K562 (cell line): Measurements from ENCODE around the gene FAM20B. TPM values are rescaled to one million over a fixed set of nuclear protein-coding genes. Genes with fewer than 3 reads are reported as not detected.

Experiments
- ATAC-seq: fragments of 200-7000 bp; cut with Tn5 transposase; 3 replicates; pipeline ENCODE4 v1.9.1; 2020; ENCODE audit warnings: moderate library complexity
- BruUV-seq: library from RNA; stranded (reverse); fragments of 400-500 nt; replicated peaks from 2 replicates; lab custom pipeline; 2021; lab: Mats Ljungman, UMichigan
- CTCF ChIA-PET: fragments of 300-600 bp; formaldehyde crosslinking; extraction: SDS; loops from one replicate; lab custom pipeline; 2021; ENCODE audit warnings: low intra/inter-chr PET ratio; lab: Yijun Ruan, JAX
- POLR2A ChIA-PET: fragments of 300-600, 350-650 bp; sonication (Branson Sonifier 250); formaldehyde crosslinking; extraction: SDS; loops from one replicate; lab custom pipeline; 2021; ENCODE audit warnings: antibody characterized with exemption, inconsistent platforms; lab: Yijun Ruan, JAX
- DNase-seq, 4 experiments: peaks; one replicate each; pipeline versions ENCODE4 v3.0.0 to v3.0.0-alpha.2; 2011 to 2018; ENCODE audit warnings: low spot score in 3 of 4, mixed read lengths in 3 of 4; ENCODE audit errors: extremely low read depth in 1 of 4
- FAIRE-seq: peaks from 2 replicates; lab custom pipeline; 2011; peaks lifted over from hg19 to GRCh38; lab: Jason Lieb, UNC
- H2AFZ ChIP-seq: 2 replicates; pipeline ENCODE4 v1.6.0; 2011; ENCODE audit warnings: low read depth, low read length, control low read depth, inconsistent platforms
- H3K27ac ChIP-seq: fragments of 200-600 bp; 3 replicates; pipeline ENCODE4 v1.8.0; 2011; ENCODE audit warnings: low read depth, mild to moderate bottlenecking, control low read depth, inconsistent platforms, low read length, moderate library complexity, mixed read lengths; ENCODE audit errors: extremely low read depth
- H3K27me3 ChIP-seq, 2 experiments: fragments of 300-600 bp in 1 of 2; 2 replicates in 1 of 2; 3 replicates in 1 of 2; pipeline versions ENCODE4 v1.6.0 to v1.8.0; 2011; ENCODE audit warnings: inconsistent platforms in 2 of 2, low read length in 2 of 2, mild to moderate bottlenecking in 1 of 2, mixed read lengths in 1 of 2, moderate library complexity in 1 of 2; ENCODE audit not compliant: control insufficient read depth in 2 of 2, insufficient read depth in 2 of 2
- H3K36me3 ChIP-seq: fragments of 300-600 bp; 3 replicates; pipeline ENCODE4 v1.8.0; 2011; ENCODE audit warnings: mild to moderate bottlenecking, low read length, inconsistent platforms; ENCODE audit not compliant: control insufficient read depth, insufficient read depth
- H3K4me1 ChIP-seq, 2 experiments: fragments of 200-600 bp in 1 of 2; replicated peaks in 1 of 2; 2 replicates in 1 of 2; 3 replicates in 1 of 2; pipeline versions ENCODE4 v1.5.1 to v1.8.0; 2011; ENCODE audit warnings: inconsistent platforms in 2 of 2, low read length in 2 of 2, mild to moderate bottlenecking in 1 of 2, mixed read lengths in 1 of 2, moderate library complexity in 1 of 2; ENCODE audit not compliant: control insufficient read depth in 2 of 2, insufficient read depth in 2 of 2
- H3K4me2 ChIP-seq: 2 replicates; pipeline ENCODE4 v1.6.1; 2011; ENCODE audit warnings: low read length, control low read depth, inconsistent platforms, mixed read lengths; ENCODE audit not compliant: insufficient read depth
- H3K4me3 ChIP-seq: fragments of 200-600 bp; sonication (generic), shearing (Covaris generic); 2 replicates; pipeline ENCODE4 v1.5.1; 2016; ENCODE audit warnings: control low read depth, inconsistent platforms
- H3K79me2 ChIP-seq: fragments of 200-600 bp; 3 replicates; pipeline ENCODE4 v1.8.0; 2011; ENCODE audit warnings: low read length, inconsistent platforms; ENCODE audit not compliant: control insufficient read depth, insufficient read depth
- H3K9ac ChIP-seq, 2 experiments: 2 replicates each; pipeline versions ENCODE4 v1.6.0 to v1.6.1; 2011; ENCODE audit warnings: low read depth in 2 of 2, low read length in 2 of 2, control low read depth in 1 of 2, inconsistent platforms in 1 of 2, mild to moderate bottlenecking in 1 of 2, mixed read lengths in 1 of 2; ENCODE audit not compliant: insufficient read depth in 1 of 2
- H3K9me1 ChIP-seq: one replicate; pipeline ENCODE4 v1.6.0; 2011; ENCODE audit warnings: inconsistent platforms, mild to moderate bottlenecking, low read length, moderate library complexity; ENCODE audit not compliant: control insufficient read depth, insufficient read depth
- H3K9me3 ChIP-seq: replicated peaks from 2 replicates; pipeline ENCODE4 v1.5.1; 2011; ENCODE audit warnings: low read depth, low read length, inconsistent platforms; ENCODE audit not compliant: control insufficient read depth, insufficient read depth
- H4K20me1 ChIP-seq: replicated peaks from 2 replicates; pipeline ENCODE4 v1.6.1; 2011; ENCODE audit warnings: low read length, inconsistent platforms, mixed read lengths; ENCODE audit not compliant: control insufficient read depth, insufficient read depth
- CHD4 ChIP-seq: fragments of 200-600 bp; sonication (generic); IDR thresholded peaks from 3 replicates; pipeline ENCODE4 v1.6.1; 2012; ENCODE audit warnings: low read depth, mild to moderate bottlenecking, mixed read lengths, low read length, inconsistent platforms; ENCODE audit not compliant: insufficient read depth, insufficient replicate concordance, poor library complexity, severe bottlenecking
- NEUROD1 ChIP-seq: fragments of 150-350 bp; IDR thresholded peaks from 2 replicates; pipeline ENCODE4 v1.6.1; 2014; ENCODE audit warnings: borderline replicate concordance, low read length, low read depth; ENCODE audit not compliant: partially characterized antibody
- NR3C1 ChIP-seq: sonication (generic); formaldehyde crosslinking; IDR thresholded peaks from 2 replicates; pipeline ENCODE4 v1.8.1; 2022; ENCODE audit warnings: missing genetic modification reagents
- POLR2AphosphoS5 ChIP-seq: IDR thresholded peaks from 2 replicates; pipeline ENCODE4 v1.6.1; 2011; ENCODE audit warnings: mild to moderate bottlenecking, low read depth, low read length, moderate library complexity; ENCODE audit not compliant: control insufficient read depth, insufficient read depth
- SIN3A ChIP-seq, 2 experiments: fragments of 150-350 bp in 1 of 2; IDR thresholded peaks; 2 replicates each; pipeline ENCODE4 v1.6.1; 2011 to 2016; ENCODE audit warnings: borderline replicate concordance in 2 of 2, low read depth in 2 of 2, low read length in 2 of 2, mild to moderate bottlenecking in 2 of 2, moderate library complexity in 2 of 2; ENCODE audit not compliant: control insufficient read depth in 1 of 2
- SMARCC2 ChIP-seq: fragments of 450-650 bp; IDR thresholded peaks from 2 replicates; pipeline ENCODE4 v1.6.1; 2017; ENCODE audit warnings: antibody characterized with exemption, moderate library complexity, mild to moderate bottlenecking, low read depth
- TEAD2 ChIP-seq: fragments of 450-650 bp; IDR thresholded peaks from 2 replicates; pipeline ENCODE4 v1.6.1; 2016; ENCODE audit warnings: missing genetic modification characterization, control low read depth, missing compliant biosample characterization
- ZNF431 ChIP-seq: sonication (generic); formaldehyde crosslinking; IDR thresholded peaks from 2 replicates; pipeline ENCODE4 v1.8.0; 2022; ENCODE audit warnings: mild to moderate bottlenecking, missing genetic modification reagents
- ZNF695 ChIP-seq: fragments of 450-650 bp; formaldehyde crosslinking; IDR thresholded peaks from 2 replicates; pipeline ENCODE4 v1.4.0; 2020; ENCODE audit warnings: mild to moderate bottlenecking, moderate library complexity
- ZNF766 ChIP-seq: fragments of 200-800 bp; sonication (Bioruptor generic); conservative IDR thresholded peaks from 2 replicates; pipeline ENCODE4 v1.6.1; 2016; ENCODE audit warnings: missing genetic modification characterization, missing compliant biosample characterization
- WGBS: fragments of 100-300 bp; shearing (Covaris generic); methylation state at CpG from one replicate; pipeline ENCODE4 v1.1.6; 2016; ENCODE audit warnings: low coverage, mixed read lengths; ENCODE audit not compliant: insufficient coverage; ENCODE audit errors: missing lambda C conversion rate; 5-methylcytosine and 5-hydroxymethylcytosine counted together
- in situ Hi-C: fragments of 300-500 bp; cut with MboI; formaldehyde crosslinking; loops from 4 replicates; pipeline ENCODE4 v1.15.0; 2018; ENCODE audit warnings: inconsistent platforms, mixed read lengths
- intact Hi-C: fragments of 100-400 bp; cut with micrococcal nuclease; formaldehyde crosslinking; loops from 2 replicates; pipeline ENCODE4 v1.14.2; 2022
- polyA plus RNA-seq, 8 experiments: library from polyadenylated mRNA; depleted of rRNA in 4 of 8; stranded (reverse) in 5 of 8; unstranded in 3 of 8; fragments of >200 nt; fragmentation: Nextera tagmentation in 2 of 8; fragmentation: Illumina TruSeq in 1 of 8; extraction: Ambion mirVana in 2 of 8; extraction: Trizol in 1 of 8; gene quantifications; 2 replicates each; pipeline versions ENCODE4 v1.2.1 to v1.2.3, GENCODE V29; 2011 to 2014; ENCODE audit warnings: inconsistent platforms in 1 of 8, missing spikeins in 1 of 8
- total RNA-seq, 7 experiments: library from RNA; depleted of rRNA in 6 of 7; stranded (reverse); fragments of >200 nt in 6 of 7; fragmentation: Illumina TruSeq in 2 of 7; extraction: Trizol in 2 of 7; gene quantifications; 2 replicates each; pipeline versions ENCODE4 v1.2.1 to v1.2.3, GENCODE V29; 2011 to 2021; ENCODE audit warnings: low replicate concordance in 1 of 7
- TF ChIP-seq, protein P1 (sequence below): fragments of 250-450 bp; sonication (Bioruptor Pico); IDR thresholded peaks from 2 replicates; pipeline ENCODE4 v1.5.0; 2021
- TF ChIP-seq, protein P2 (sequence below): sonication (generic); IDR thresholded peaks from 2 replicates; pipeline ENCODE4 v1.6.1; 2016
- TF ChIP-seq, protein P3 (sequence below), 3 experiments: fragments of 200-800 bp in 1 of 3; fragments of 250-450 bp in 1 of 3; fragments of 450-650 bp in 1 of 3; sonication (Bioruptor Pico) in 1 of 3; sonication (Bioruptor generic) in 1 of 3; formaldehyde crosslinking in 1 of 3; IDR thresholded peaks; 2 replicates each; pipeline versions ENCODE4 v1.6.1 to v1.8.0; 2016 to 2022; ENCODE audit warnings: mild to moderate bottlenecking in 2 of 3, missing genetic modification characterization in 2 of 3, missing compliant biosample characterization in 1 of 3, moderate library complexity in 1 of 3
- TF ChIP-seq, protein P4 (sequence below): fragments of 450-650 bp; IDR thresholded peaks from 2 replicates; pipeline ENCODE4 v1.6.1; 2016; ENCODE audit warnings: missing biosample characterization, missing genetic modification characterization

FAM20B gene
- total and polyA plus RNA-seq, 9 of the 15 experiments (the other 6 are each of a cell fraction or from before 2014, with no cell fraction given), result 7.2 to 67.5 (median 42.9) TPM

DNA sequence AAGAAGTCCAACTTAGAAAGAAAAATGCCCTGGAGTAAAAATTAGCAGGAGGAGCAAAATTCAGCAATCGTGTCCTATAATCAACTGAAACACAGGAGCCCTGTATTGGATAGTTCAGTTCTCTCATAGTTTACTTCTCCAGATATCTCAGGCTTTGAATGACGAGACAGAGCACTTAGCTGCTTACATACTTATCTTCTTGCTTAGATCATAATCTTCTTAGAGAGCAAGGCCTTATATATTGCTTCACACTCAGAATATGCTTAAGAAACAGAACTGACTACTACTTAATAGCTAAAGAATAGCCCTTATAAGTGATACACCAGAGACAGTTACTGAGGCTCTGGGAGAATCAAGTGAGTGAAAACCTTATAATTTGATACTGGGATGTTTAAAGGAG is 95.0 kb downstream of the FAM20B start:
- H3K27ac ChIP-seq, result no peak overlapping the region
- 66% methylated on average over 2 of the region's 2 CpGs for WGBS
- no peaks in the 10 kb centered on the region for H3K9me3 ChIP-seq
- H2AFZ ChIP-seq, result no peak overlapping the region
- no peak overlapping the region for H3K4me2 ChIP-seq
- no peak overlapping the region for H3K9ac ChIP-seq
- H3K9me1 ChIP-seq, result no peaks in the 10 kb centered on the region
- FAIRE-seq (no peak), ATAC-seq (no peak), DNase-seq (no peak)
- BruUV-seq, result no TSS peak
- ChIA-PET POLR2A (interaction anchor here (0.7 to 1.5 kb wide), 6 partner anchors 8 to 248 kb away, joined by 3 to 7 read pairs (median 3); no protein-coding TSS in a partner anchor), CTCF (interaction anchor here (1.2 to 3.6 kb wide), 3 partner anchors 73 to 249 kb away, joined by 3 to 22 read pairs (median 6); partner anchors contain the start of gene AXDND1)
- H3K36me3 ChIP-seq, result peaks cover 49% of the 10 kb centered on the region
- intact Hi-C loops, result loop anchor here (1.0 to 5.0 kb wide), 3 partner anchors 72 to 249 kb away; no protein-coding TSS in a partner anchor
- H3K79me2 ChIP-seq, result no peaks in the 10 kb centered on the region
- H3K27me3 ChIP-seq, result no peaks in the 10 kb centered on the region
- no peaks in the 10 kb centered on the region for H3K4me1 ChIP-seq
- in situ Hi-C loops, result loop anchor here (10.0 kb wide), 1 partner anchor 244 kb away; the partner anchor contains the start of gene AXDND1
- H3K4me3 ChIP-seq, result no peak overlapping the region
- no peaks in the 10 kb centered on the region for H4K20me1 ChIP-seq
- TF ChIP-seq TEAD2 (no peak), NR3C1 (no peak), POLR2AphosphoS5 (no peak), NEUROD1 (no peak), ZNF695 (CRISPR knock-in tag) (no peak), CHD4 (no peak), ZNF431 (no peak), ZNF766 (CRISPR knock-in tag) (no peak), SMARCC2 (no peak), SIN3A (IDR thresholded peaks at IDR 0.05; ENCODE audit: borderline replicate concordance in 2 of 2, control insufficient read depth in 1 of 2, low read depth in 2 of 2, low read length in 2 of 2) (no peak)
- TF ChIP-seq, protein P1, sequence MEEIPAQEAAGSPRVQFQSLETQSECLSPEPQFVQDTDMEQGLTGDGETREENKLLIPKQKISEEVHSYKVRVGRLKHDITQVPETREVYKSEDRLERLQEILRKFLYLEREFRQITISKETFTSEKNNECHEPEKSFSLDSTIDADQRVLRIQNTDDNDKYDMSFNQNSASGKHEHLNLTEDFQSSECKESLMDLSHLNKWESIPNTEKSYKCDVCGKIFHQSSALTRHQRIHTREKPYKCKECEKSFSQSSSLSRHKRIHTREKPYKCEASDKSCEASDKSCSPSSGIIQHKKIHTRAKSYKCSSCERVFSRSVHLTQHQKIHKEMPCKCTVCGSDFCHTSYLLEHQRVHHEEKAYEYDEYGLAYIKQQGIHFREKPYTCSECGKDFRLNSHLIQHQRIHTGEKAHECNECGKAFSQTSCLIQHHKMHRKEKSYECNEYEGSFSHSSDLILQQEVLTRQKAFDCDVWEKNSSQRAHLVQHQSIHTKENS (CRISPR knock-in tag), result no peak
- TF ChIP-seq, protein P2, sequence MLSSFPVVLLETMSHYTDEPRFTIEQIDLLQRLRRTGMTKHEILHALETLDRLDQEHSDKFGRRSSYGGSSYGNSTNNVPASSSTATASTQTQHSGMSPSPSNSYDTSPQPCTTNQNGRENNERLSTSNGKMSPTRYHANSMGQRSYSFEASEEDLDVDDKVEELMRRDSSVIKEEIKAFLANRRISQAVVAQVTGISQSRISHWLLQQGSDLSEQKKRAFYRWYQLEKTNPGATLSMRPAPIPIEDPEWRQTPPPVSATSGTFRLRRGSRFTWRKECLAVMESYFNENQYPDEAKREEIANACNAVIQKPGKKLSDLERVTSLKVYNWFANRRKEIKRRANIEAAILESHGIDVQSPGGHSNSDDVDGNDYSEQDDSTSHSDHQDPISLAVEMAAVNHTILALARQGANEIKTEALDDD, result no peak
- TF ChIP-seq, protein P3, sequence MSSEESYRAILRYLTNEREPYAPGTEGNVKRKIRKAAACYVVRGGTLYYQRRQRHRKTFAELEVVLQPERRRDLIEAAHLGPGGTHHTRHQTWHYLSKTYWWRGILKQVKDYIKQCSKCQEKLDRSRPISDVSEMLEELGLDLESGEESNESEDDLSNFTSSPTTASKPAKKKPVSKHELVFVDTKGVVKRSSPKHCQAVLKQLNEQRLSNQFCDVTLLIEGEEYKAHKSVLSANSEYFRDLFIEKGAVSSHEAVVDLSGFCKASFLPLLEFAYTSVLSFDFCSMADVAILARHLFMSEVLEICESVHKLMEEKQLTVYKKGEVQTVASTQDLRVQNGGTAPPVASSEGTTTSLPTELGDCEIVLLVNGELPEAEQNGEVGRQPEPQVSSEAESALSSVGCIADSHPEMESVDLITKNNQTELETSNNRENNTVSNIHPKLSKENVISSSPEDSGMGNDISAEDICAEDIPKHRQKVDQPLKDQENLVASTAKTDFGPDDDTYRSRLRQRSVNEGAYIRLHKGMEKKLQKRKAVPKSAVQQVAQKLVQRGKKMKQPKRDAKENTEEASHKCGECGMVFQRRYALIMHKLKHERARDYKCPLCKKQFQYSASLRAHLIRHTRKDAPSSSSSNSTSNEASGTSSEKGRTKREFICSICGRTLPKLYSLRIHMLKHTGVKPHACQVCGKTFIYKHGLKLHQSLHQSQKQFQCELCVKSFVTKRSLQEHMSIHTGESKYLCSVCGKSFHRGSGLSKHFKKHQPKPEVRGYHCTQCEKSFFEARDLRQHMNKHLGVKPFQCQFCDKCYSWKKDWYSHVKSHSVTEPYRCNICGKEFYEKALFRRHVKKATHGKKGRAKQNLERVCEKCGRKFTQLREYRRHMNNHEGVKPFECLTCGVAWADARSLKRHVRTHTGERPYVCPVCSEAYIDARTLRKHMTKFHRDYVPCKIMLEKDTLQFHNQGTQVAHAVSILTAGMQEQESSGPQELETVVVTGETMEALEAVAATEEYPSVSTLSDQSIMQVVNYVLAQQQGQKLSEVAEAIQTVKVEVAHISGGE (CRISPR knock-in tag; IDR thresholded peaks at IDR 0.05), result no peak
- TF ChIP-seq, protein P4, sequence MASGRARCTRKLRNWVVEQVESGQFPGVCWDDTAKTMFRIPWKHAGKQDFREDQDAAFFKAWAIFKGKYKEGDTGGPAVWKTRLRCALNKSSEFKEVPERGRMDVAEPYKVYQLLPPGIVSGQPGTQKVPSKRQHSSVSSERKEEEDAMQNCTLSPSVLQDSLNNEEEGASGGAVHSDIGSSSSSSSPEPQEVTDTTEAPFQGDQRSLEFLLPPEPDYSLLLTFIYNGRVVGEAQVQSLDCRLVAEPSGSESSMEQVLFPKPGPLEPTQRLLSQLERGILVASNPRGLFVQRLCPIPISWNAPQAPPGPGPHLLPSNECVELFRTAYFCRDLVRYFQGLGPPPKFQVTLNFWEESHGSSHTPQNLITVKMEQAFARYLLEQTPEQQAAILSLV (tag), result no peak
